ENCODE results near the gene RNASEL. TPM values are rescaled to one million over a fixed set of nuclear protein-coding genes. Genes with fewer than 3 reads are reported as not detected.

RNASEL gene
- total and polyA plus RNA-seq, 9 of the 15 experiments (the other 6 are each of a cell fraction or from before 2014, with no cell fraction given) = 4.3 to 11.1 (median 7.2) TPM

- no peak for TF ChIP-seq THRA (IDR thresholded peaks at IDR 0.05)
- peak; percentile 67 to 70 for TF ChIP-seq MAZ (CRISPR knock-in tag; conservative IDR thresholded peaks at IDR 0.05 in 1 of 2, IDR thresholded peaks at IDR 0.05 in 1 of 2)
- 0 out of 4 replicates have a peak, but pooled peaks of 1 of the 2 experiments have one; percentile 50 for TF ChIP-seq ARNT (IDR thresholded peaks at IDR 0.05)
- TF ChIP-seq ZNF146 (CRISPR knock-in tag; IDR thresholded peaks at IDR 0.05; ENCODE audit: unreplicated experiment) = no peak
- TF ChIP-seq ELF2 (CRISPR knock-in tag; IDR thresholded peaks at IDR 0.05) = 0 out of 2 replicates have a peak, but pooled peaks have one; percentile 16
- TF ChIP-seq HMG20A (CRISPR knock-in tag; conservative IDR thresholded peaks at IDR 0.05) = no peak
- TF ChIP-seq CREB3 (tag; conservative IDR thresholded peaks at IDR 0.05; ENCODE audit: low read depth) = no peak
- TF ChIP-seq MAFG (tag; conservative IDR thresholded peaks at IDR 0.05) = 0 out of 2 replicates have a peak, but pooled peaks have one; percentile 42
- TF ChIP-seq ZNF699 (CRISPR knock-in tag; IDR thresholded peaks at IDR 0.05; ENCODE audit: insufficient replicate concordance) = no peak
- TF ChIP-seq MAFF (IDR thresholded peaks at IDR 0.05; ENCODE audit: low read length) = no peak
- TF ChIP-seq SP1 (CRISPR knock-in tag; IDR thresholded peaks at IDR 0.05) = no peak; the same call in 1 of the 2 replicates
- no peak for TF ChIP-seq NR3C1 (CRISPR knock-in tag; IDR thresholded peaks at IDR 0.05)
- peak; percentile 77 for TF ChIP-seq PHF8 (IDR thresholded peaks at IDR 0.05; ENCODE audit: borderline replicate concordance, low read length)
- TF ChIP-seq EP400 (IDR thresholded peaks at IDR 0.05) = peak; percentile 60
- peak; percentile 4; the same call in 1 of the 2 replicates for TF ChIP-seq HCFC1 (IDR thresholded peaks at IDR 0.05; ENCODE audit: low read depth, low read length)
- peak in 1 of 2 experiments; percentile 65 for TF ChIP-seq E2F6 (IDR thresholded peaks at IDR 0.05; ENCODE audit: borderline replicate concordance in 1 of 2, extremely low read depth in 1 of 2, insufficient read depth in 1 of 2, insufficient read length in 1 of 2, low read depth in 1 of 2, low read length in 1 of 2, poor library complexity in 1 of 2, severe bottlenecking in 1 of 2)
- no peak for TF ChIP-seq ZNF740 (CRISPR knock-in tag; IDR thresholded peaks at IDR 0.05)
- TF ChIP-seq ZNF740 (tag; IDR thresholded peaks at IDR 0.05) = no peak
- TF ChIP-seq PTBP1 (IDR thresholded peaks at IDR 0.05; ENCODE audit: low read depth, low read length) = no peak
- no peak for TF ChIP-seq HSF4 (CRISPR knock-in tag; IDR thresholded peaks at IDR 0.05; ENCODE audit: borderline replicate concordance)
- no peak for TF ChIP-seq ZNF121 (CRISPR knock-in tag; conservative IDR thresholded peaks at IDR 0.05)
- no peak for TF ChIP-seq CCNT2 (IDR thresholded peaks at IDR 0.05; ENCODE audit: borderline replicate concordance, extremely low read depth, insufficient read length, low read depth, low read length)
- no peak for TF ChIP-seq NR2F6 (CRISPR knock-in tag; IDR thresholded peaks at IDR 0.05)
Observed at GRCh38 chr1:182588500-182589396, at the start of gene RNASEL (continued).

All from K562 (cell line).